KG1 (cell line): ENCODE data around the gene RTKN2.
"Not testable (repeated sequence)": the region's sequence is repeated elsewhere in the genome, so short reads cannot be mapped to it uniquely, and the experiment has no call there.

ENCODE experiments used
- DNase-seq: peaks from one replicate; lab custom pipeline; 2025; lab: John Stamatoyannopoulos, UW

RTKN2 gene

GRCh38 chr10:62268399-62269114 is at the start of gene RTKN2:
Gene RTKN2 (minus strand): TSS chr10:62268844. CDS start chr10:62268610, 234 bp downstream.
- peak; percentile 77 for DNase-seq

GRCh38 chr10:62317257-62317656 is 48.6 kb upstream of the RTKN2 start:
- no peak for DNase-seq

GRCh38 chr10:62309254-62309653 is 40.6 kb upstream of the RTKN2 start:
- DNase-seq = no peak

GRCh38 chr10:62308101-62308500 is 39.5 kb upstream of the RTKN2 start:
- no peak for DNase-seq

GRCh38 chr10:62307635-62308034 is 39.0 kb upstream of the RTKN2 start:
- DNase-seq = no peak

GRCh38 chr10:62306663-62307062 is 38.0 kb upstream of the RTKN2 start:
- no peak for DNase-seq

GRCh38 chr10:62305813-62306212 is 37.2 kb upstream of the RTKN2 start:
- no peak for DNase-seq

- DNase-seq = no peak
Observed at GRCh38 chr10:62303922-62304321, 35.3 kb upstream of the RTKN2 start.

- DNase-seq = no peak
Observed at GRCh38 chr10:62302760-62303159, 34.1 kb upstream of the RTKN2 start.

- DNase-seq = no peak
Observed at GRCh38 chr10:62297857-62298256, 29.2 kb upstream of the RTKN2 start.

- no peak for DNase-seq
Observed at GRCh38 chr10:62284221-62284620, 15.6 kb upstream of the RTKN2 start.

- not testable (repeated sequence) for DNase-seq
Observed at GRCh38 chr10:62281348-62281747, 12.7 kb upstream of the RTKN2 start.

GRCh38 chr10:62280392-62280791 is 11.7 kb upstream of the RTKN2 start:
- not testable (repeated sequence) for DNase-seq

- DNase-seq = no peak
Observed at GRCh38 chr10:62278441-62278910, 9.8 kb upstream of the RTKN2 start.

GRCh38 chr10:62277971-62278370 is 9.3 kb upstream of the RTKN2 start:
- DNase-seq = peak; percentile 9

GRCh38 chr10:62270020-62270419 is 1.4 kb upstream of the RTKN2 start:
- DNase-seq = no peak

- no peak for DNase-seq
Observed at GRCh38 chr10:62268027-62268398, 631 bp downstream of the RTKN2 start.

GRCh38 chr10:62266611-62267010 is 2.0 kb downstream of the RTKN2 start:
- no peak for DNase-seq

- no peak for DNase-seq
Observed at GRCh38 chr10:62266147-62266546, 2.5 kb downstream of the RTKN2 start.

GRCh38 chr10:62264702-62265436 is 3.8 kb downstream of the RTKN2 start:
- peak; percentile 22 for DNase-seq

GRCh38 chr10:62264126-62264525 is 4.5 kb downstream of the RTKN2 start:
- no peak for DNase-seq

- DNase-seq = no peak
Observed at GRCh38 chr10:62261666-62262065, 7.0 kb downstream of the RTKN2 start.

GRCh38 chr10:62259998-62260397 is 8.6 kb downstream of the RTKN2 start:
- DNase-seq = no peak
